Endodermal cell (in vitro differentiated cells): ENCODE results near the gene CBX6. TPM values are rescaled to one million over a fixed set of nuclear protein-coding genes. Genes with fewer than 3 reads are reported as not detected.

ENCODE experiments used
- DNase-seq: peaks from one replicate; pipeline ENCODE4 v3.0.0-alpha.2; 2017
- H3K27ac ChIP-seq: 2 replicates; pipeline ENCODE4 v1.5.1; 2013; ENCODE audit warnings: mild to moderate bottlenecking, low read depth, low read length, moderate library complexity
- H3K27me3 ChIP-seq: 2 replicates; pipeline ENCODE4 v1.6.1; 2013; ENCODE audit warnings: mild to moderate bottlenecking, low read length, moderate library complexity; ENCODE audit not compliant: insufficient read depth, control insufficient read depth, poor library complexity, severe bottlenecking
- H3K36me3 ChIP-seq: 2 replicates; pipeline ENCODE4 v1.7.0; 2013; ENCODE audit warnings: mild to moderate bottlenecking, low read length, moderate library complexity; ENCODE audit not compliant: control insufficient read depth, insufficient read depth
- H3K4me1 ChIP-seq: one replicate; pipeline ENCODE4 v1.7.0; 2013; ENCODE audit warnings: low read length; ENCODE audit not compliant: control insufficient read depth, insufficient read depth
- H3K4me3 ChIP-seq: 2 replicates; pipeline ENCODE4 v1.5.1; 2013; ENCODE audit warnings: mild to moderate bottlenecking, low read length, moderate library complexity
- H3K9ac ChIP-seq: 2 replicates; pipeline ENCODE4 v1.6.1; 2013; ENCODE audit warnings: mild to moderate bottlenecking, low read length, moderate library complexity; ENCODE audit not compliant: poor library complexity, severe bottlenecking; ENCODE audit errors: extremely low read depth
- H3K9me3 ChIP-seq: 2 replicates; pipeline ENCODE4 v1.6.1; 2013; ENCODE audit warnings: mild to moderate bottlenecking, low read length, moderate library complexity; ENCODE audit not compliant: control insufficient read depth
- H3K27ac Mint-ChIP-seq: 2 replicates; pipeline ENCODE4 v1.8.0; 2020; ENCODE audit warnings: mixed read lengths
- H3K27me3 Mint-ChIP-seq: 2 replicates; pipeline ENCODE4 v1.8.0; 2021; ENCODE audit warnings: mild to moderate bottlenecking, mixed read lengths; ENCODE audit not compliant: insufficient read depth
- H3K36me3 Mint-ChIP-seq: 2 replicates; pipeline ENCODE4 v1.8.0; 2020; ENCODE audit warnings: low read depth, mixed read lengths
- H3K4me1 Mint-ChIP-seq: 2 replicates; pipeline ENCODE4 v1.8.0; 2020; ENCODE audit warnings: mixed read lengths
- H3K4me3 Mint-ChIP-seq: 2 replicates; pipeline ENCODE4 v1.8.0; 2020; ENCODE audit warnings: mild to moderate bottlenecking, moderate library complexity, mixed read lengths
- H3K9me3 Mint-ChIP-seq: 2 replicates; pipeline ENCODE4 v1.8.0; 2020; ENCODE audit warnings: mild to moderate bottlenecking, mixed read lengths
- CTCF ChIP-seq: fragments of 200-600 bp; sonication (generic); conservative IDR thresholded peaks from 2 replicates; pipeline ENCODE4 v1.5.0; 2021; ENCODE audit warnings: antibody characterized with exemption, mild to moderate bottlenecking
- WGBS, 2 experiments: methylation state at CpG; one replicate each; pipeline versions ENCODE4 v1.1.5 to v1.1.7; 2013; ENCODE audit warnings: missing lambda C conversion rate in 2 of 2, mixed read lengths in 1 of 2; ENCODE audit not compliant: insufficient coverage in 1 of 2, insufficient read length in 1 of 2; 5-methylcytosine and 5-hydroxymethylcytosine counted together
- total RNA-seq, 2 donors: library from RNA; stranded (reverse); fragmentation: NEBNext Ultra II Directional in 1 of 2; extraction: Animal tissue kit (Norgen Biotek cat#: 25700) in 1 of 2; gene quantifications; 2 replicates in 1 of 2; 3 replicates in 1 of 2; pipeline ENCODE4 v1.2.1, GENCODE V29; 2021

The CBX6 gene
- total RNA-seq, 2 donors from 2014 or later, result 12.8 to 28.2 TPM

DNA sequence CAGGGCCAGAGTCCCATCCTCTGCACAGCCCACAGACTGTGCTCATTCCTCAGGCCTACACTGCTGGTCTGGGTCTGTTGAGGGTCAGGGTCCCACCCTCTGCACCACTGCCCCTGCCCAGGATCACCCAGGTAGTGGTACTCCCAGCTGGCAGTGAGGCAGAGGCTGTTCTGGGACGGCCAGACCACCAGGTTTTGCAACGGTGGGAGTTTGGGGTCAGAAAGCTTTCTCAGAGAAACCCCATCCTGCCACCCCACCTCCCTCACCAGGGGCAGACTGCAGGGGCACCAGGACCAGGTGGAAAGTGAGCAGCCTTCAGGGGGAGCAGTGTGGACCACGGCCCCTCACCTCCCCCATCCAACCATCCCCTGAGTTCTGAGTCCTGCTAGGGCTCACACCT lies 39.0 kb downstream of the CBX6 start:
- Mint-ChIP-seq H3K27me3 (peaks cover 21% of the 10 kb centered on the region), H3K4me3 (no peak overlapping the region), H3K27ac (no peak overlapping the region), H3K36me3 (no peaks in the 10 kb centered on the region), H3K9me3 (no peaks in the 10 kb centered on the region), H3K4me1 (peaks cover 3% of the 10 kb centered on the region)
- H3K27ac ChIP-seq, result no peak overlapping the region
- no peaks in the 10 kb centered on the region for H3K36me3 ChIP-seq
- WGBS, 2 experiments, result 90% methylated on average over 3 of the region's 3 CpGs; no CpG with 5 or more reads in 1 of the 2 experiments
- no peak for DNase-seq
- no peak overlapping the region for H3K4me3 ChIP-seq
- H3K27me3 ChIP-seq, result peaks cover 8% of the 10 kb centered on the region
- no peaks in the 10 kb centered on the region for H3K4me1 ChIP-seq
- no peak overlapping the region for H3K9ac ChIP-seq
- H3K9me3 ChIP-seq, result no peaks in the 10 kb centered on the region
- no peak for TF ChIP-seq CTCF

GRCh38 chr22:38832005-38832978 lies 39.7 kb downstream of the CBX6 start:
- TF ChIP-seq CTCF, result no peak
- no peaks in the 10 kb centered on the region for H3K9me3 ChIP-seq
- H3K27me3 ChIP-seq, result peaks cover 8% of the 10 kb centered on the region
- no peak for DNase-seq
- no peak overlapping the region for H3K9ac ChIP-seq
- H3K4me3 ChIP-seq, result no peak overlapping the region
- H3K4me3 Mint-ChIP-seq, result no peak overlapping the region
- peaks cover 2% of the 10 kb centered on the region for H3K4me1 Mint-ChIP-seq
- H3K27ac Mint-ChIP-seq, result no peak overlapping the region
- no peaks in the 10 kb centered on the region for H3K4me1 ChIP-seq
- peaks cover 19% of the 10 kb centered on the region for H3K27me3 Mint-ChIP-seq
- WGBS, 2 experiments, result 89 to 94% methylated on average over 22 to 30 of the region's 30 CpGs
- no peak overlapping the region for H3K27ac ChIP-seq
- no peaks in the 10 kb centered on the region for H3K36me3 Mint-ChIP-seq
- no peaks in the 10 kb centered on the region for H3K36me3 ChIP-seq
- no peaks in the 10 kb centered on the region for H3K9me3 Mint-ChIP-seq

DNA sequence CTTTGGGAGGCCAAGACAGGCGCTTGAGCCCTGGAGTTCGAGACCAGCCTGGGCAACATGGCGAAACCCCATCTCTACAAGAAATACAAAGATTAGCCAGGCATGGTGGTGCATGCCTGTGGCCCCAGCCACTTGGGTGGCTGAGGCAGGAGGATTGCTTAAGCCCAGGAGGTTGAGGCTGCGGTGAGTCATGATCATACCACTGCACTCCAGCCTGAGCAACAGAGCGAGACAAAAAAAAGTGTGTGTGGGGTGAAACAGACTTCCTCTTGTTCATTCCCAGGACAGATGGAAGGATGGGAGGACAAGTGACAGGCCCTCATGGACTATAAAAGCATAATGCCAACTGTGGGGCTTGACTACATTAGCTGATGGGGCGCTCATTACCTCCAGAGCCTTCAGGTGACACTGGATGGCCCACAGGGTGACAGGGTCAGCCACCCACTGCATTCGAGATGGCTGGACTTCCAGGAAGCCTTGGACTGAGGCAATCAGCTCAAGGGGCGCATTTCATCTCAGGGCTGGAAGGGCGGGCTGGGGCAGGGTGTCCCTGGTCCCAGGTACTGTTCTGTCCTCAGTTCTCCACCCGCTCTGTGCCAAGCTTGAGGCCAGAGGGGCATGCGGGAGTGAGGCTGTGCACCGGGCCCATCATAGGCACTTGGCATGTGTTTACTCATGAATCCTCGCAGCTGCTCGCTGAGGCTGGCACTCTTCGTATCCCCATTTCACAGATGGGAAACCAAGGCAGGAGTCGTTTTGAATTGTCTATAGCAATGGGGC lies 40.7 kb downstream of the CBX6 start:
- Mint-ChIP-seq H3K4me1 (no peaks in the 10 kb centered on the region), H3K27ac (no peak overlapping the region), H3K4me3 (no peak overlapping the region), H3K9me3 (no peaks in the 10 kb centered on the region), H3K36me3 (no peaks in the 10 kb centered on the region), H3K27me3 (peaks cover 14% of the 10 kb centered on the region)
- H3K4me1 ChIP-seq, result no peaks in the 10 kb centered on the region
- no peaks in the 10 kb centered on the region for H3K36me3 ChIP-seq
- TF ChIP-seq CTCF, result no peak
- peaks cover 8% of the 10 kb centered on the region for H3K27me3 ChIP-seq
- no peak overlapping the region for H3K9ac ChIP-seq
- 94 to 96% methylated on average over 16 of the region's 16 CpGs for WGBS, 2 experiments
- H3K9me3 ChIP-seq, result no peaks in the 10 kb centered on the region
- DNase-seq, result no peak
- no peak overlapping the region for H3K4me3 ChIP-seq
- H3K27ac ChIP-seq, result no peak overlapping the region
